K562 (cell line): ENCODE results near the gene TMEM63C. TPM values are rescaled to one million over a fixed set of nuclear protein-coding genes. Genes with fewer than 3 reads are reported as not detected.

Experiments
- ATAC-seq: fragments of 200-7000 bp; cut with Tn5 transposase; 3 replicates; pipeline ENCODE4 v1.9.1; 2020; ENCODE audit warnings: moderate library complexity
- BruUV-seq: library from RNA; stranded (reverse); fragments of 400-500 nt; replicated peaks from 2 replicates; lab custom pipeline; 2021; lab: Mats Ljungman, UMichigan
- CTCF ChIA-PET: fragments of 300-600 bp; formaldehyde crosslinking; extraction: SDS; loops from one replicate; lab custom pipeline; 2021; ENCODE audit warnings: low intra/inter-chr PET ratio; lab: Yijun Ruan, JAX
- POLR2A ChIA-PET: fragments of 300-600, 350-650 bp; sonication (Branson Sonifier 250); formaldehyde crosslinking; extraction: SDS; loops from one replicate; lab custom pipeline; 2021; ENCODE audit warnings: antibody characterized with exemption, inconsistent platforms; lab: Yijun Ruan, JAX
- DNase-seq, 4 experiments: peaks; one replicate each; pipeline versions ENCODE4 v3.0.0 to v3.0.0-alpha.2; 2011 to 2018; ENCODE audit warnings: low spot score in 3 of 4, mixed read lengths in 3 of 4; ENCODE audit errors: extremely low read depth in 1 of 4
- FAIRE-seq: peaks from 2 replicates; lab custom pipeline; 2011; peaks lifted over from hg19 to GRCh38; lab: Jason Lieb, UNC
- H2AFZ ChIP-seq: 2 replicates; pipeline ENCODE4 v1.6.0; 2011; ENCODE audit warnings: low read depth, low read length, control low read depth, inconsistent platforms
- H3K27ac ChIP-seq: fragments of 200-600 bp; 3 replicates; pipeline ENCODE4 v1.8.0; 2011; ENCODE audit warnings: low read depth, mild to moderate bottlenecking, control low read depth, inconsistent platforms, low read length, moderate library complexity, mixed read lengths; ENCODE audit errors: extremely low read depth
- H3K27me3 ChIP-seq, 2 experiments: fragments of 300-600 bp in 1 of 2; 2 replicates in 1 of 2; 3 replicates in 1 of 2; pipeline versions ENCODE4 v1.6.0 to v1.8.0; 2011; ENCODE audit warnings: inconsistent platforms in 2 of 2, low read length in 2 of 2, mild to moderate bottlenecking in 1 of 2, mixed read lengths in 1 of 2, moderate library complexity in 1 of 2; ENCODE audit not compliant: control insufficient read depth in 2 of 2, insufficient read depth in 2 of 2
- H3K36me3 ChIP-seq: fragments of 300-600 bp; 3 replicates; pipeline ENCODE4 v1.8.0; 2011; ENCODE audit warnings: mild to moderate bottlenecking, low read length, inconsistent platforms; ENCODE audit not compliant: control insufficient read depth, insufficient read depth
- H3K4me1 ChIP-seq, 2 experiments: fragments of 200-600 bp in 1 of 2; replicated peaks in 1 of 2; 2 replicates in 1 of 2; 3 replicates in 1 of 2; pipeline versions ENCODE4 v1.5.1 to v1.8.0; 2011; ENCODE audit warnings: inconsistent platforms in 2 of 2, low read length in 2 of 2, mild to moderate bottlenecking in 1 of 2, mixed read lengths in 1 of 2, moderate library complexity in 1 of 2; ENCODE audit not compliant: control insufficient read depth in 2 of 2, insufficient read depth in 2 of 2
- H3K4me2 ChIP-seq: 2 replicates; pipeline ENCODE4 v1.6.1; 2011; ENCODE audit warnings: low read length, control low read depth, inconsistent platforms, mixed read lengths; ENCODE audit not compliant: insufficient read depth
- H3K4me3 ChIP-seq: fragments of 200-600 bp; sonication (generic), shearing (Covaris generic); 2 replicates; pipeline ENCODE4 v1.5.1; 2016; ENCODE audit warnings: control low read depth, inconsistent platforms
- H3K79me2 ChIP-seq: fragments of 200-600 bp; 3 replicates; pipeline ENCODE4 v1.8.0; 2011; ENCODE audit warnings: low read length, inconsistent platforms; ENCODE audit not compliant: control insufficient read depth, insufficient read depth
- H3K9ac ChIP-seq, 2 experiments: 2 replicates each; pipeline versions ENCODE4 v1.6.0 to v1.6.1; 2011; ENCODE audit warnings: low read depth in 2 of 2, low read length in 2 of 2, control low read depth in 1 of 2, inconsistent platforms in 1 of 2, mild to moderate bottlenecking in 1 of 2, mixed read lengths in 1 of 2; ENCODE audit not compliant: insufficient read depth in 1 of 2
- H3K9me1 ChIP-seq: one replicate; pipeline ENCODE4 v1.6.0; 2011; ENCODE audit warnings: inconsistent platforms, mild to moderate bottlenecking, low read length, moderate library complexity; ENCODE audit not compliant: control insufficient read depth, insufficient read depth
- H3K9me3 ChIP-seq: replicated peaks from 2 replicates; pipeline ENCODE4 v1.5.1; 2011; ENCODE audit warnings: low read depth, low read length, inconsistent platforms; ENCODE audit not compliant: control insufficient read depth, insufficient read depth
- H4K20me1 ChIP-seq: replicated peaks from 2 replicates; pipeline ENCODE4 v1.6.1; 2011; ENCODE audit warnings: low read length, inconsistent platforms, mixed read lengths; ENCODE audit not compliant: control insufficient read depth, insufficient read depth
- BDP1 ChIP-seq: IDR thresholded peaks from 3 replicates; pipeline ENCODE4 v1.6.1; 2011; ENCODE audit not compliant: insufficient read length, insufficient read depth
- CBX1 ChIP-seq: sonication (generic); IDR thresholded peaks from 2 replicates; pipeline ENCODE4 v1.6.1; 2016; ENCODE audit warnings: antibody characterized with exemption, low read depth, mild to moderate bottlenecking
- COPS2 ChIP-seq: fragments of 450-650 bp; conservative IDR thresholded peaks from 2 replicates; pipeline ENCODE4 v1.6.1; 2016; ENCODE audit warnings: mild to moderate bottlenecking, moderate library complexity
- ETV5 ChIP-seq: sonication (generic); formaldehyde crosslinking; IDR thresholded peaks from 2 replicates; pipeline ENCODE4 v1.4.0; 2020; ENCODE audit warnings: low read depth, mild to moderate bottlenecking, missing genetic modification reagents
- EZH2 ChIP-seq: IDR thresholded peaks from 2 replicates; pipeline ENCODE4 v1.6.1; 2012; ENCODE audit warnings: low read depth, mild to moderate bottlenecking, inconsistent platforms, low read length, borderline replicate concordance
- HNRNPLL ChIP-seq: fragments of 200-400 bp; formaldehyde crosslinking; IDR thresholded peaks from 2 replicates; pipeline ENCODE4 v1.6.1; 2017; ENCODE audit warnings: low read length, low read depth, mild to moderate bottlenecking; ENCODE audit not compliant: poor library complexity, severe bottlenecking
- MBD2 ChIP-seq: sonication (generic); IDR thresholded peaks from 2 replicates; pipeline ENCODE4 v1.6.1; 2016; ENCODE audit warnings: low read depth, borderline replicate concordance
- MEIS2 ChIP-seq: fragments of 450-650 bp; IDR thresholded peaks from 2 replicates; pipeline ENCODE4 v1.6.1; 2014; ENCODE audit warnings: mild to moderate bottlenecking; ENCODE audit not compliant: partially characterized antibody
- NR2F6 ChIP-seq: fragments of 450-650 bp; formaldehyde crosslinking; IDR thresholded peaks from 2 replicates; pipeline ENCODE4 v1.4.0; 2020; ENCODE audit warnings: mild to moderate bottlenecking
- ZNF133 ChIP-seq: fragments of 250-450 bp; sonication (Bioruptor Pico); IDR thresholded peaks from 2 replicates; pipeline ENCODE4 v1.4.0; 2020; ENCODE audit warnings: mild to moderate bottlenecking
- ZNF212 ChIP-seq: fragments of 450-650 bp; formaldehyde crosslinking; IDR thresholded peaks from 2 replicates; pipeline ENCODE4 v1.4.0; 2020; ENCODE audit warnings: mild to moderate bottlenecking
- ZNF354B ChIP-seq: fragments of 250-450 bp; sonication (Bioruptor Pico); IDR thresholded peaks from 2 replicates; pipeline ENCODE4 v1.4.0; 2020
- ZNF764 ChIP-seq: fragments of 250-450 bp; sonication (Bioruptor Pico); IDR thresholded peaks from 2 replicates; pipeline ENCODE4 v1.4.0; 2020; ENCODE audit warnings: low read depth, mild to moderate bottlenecking, moderate library complexity
- WGBS: fragments of 100-300 bp; shearing (Covaris generic); methylation state at CpG from one replicate; pipeline ENCODE4 v1.1.6; 2016; ENCODE audit warnings: low coverage, mixed read lengths; ENCODE audit not compliant: insufficient coverage; ENCODE audit errors: missing lambda C conversion rate; 5-methylcytosine and 5-hydroxymethylcytosine counted together
- in situ Hi-C: fragments of 300-500 bp; cut with MboI; formaldehyde crosslinking; loops from 4 replicates; pipeline ENCODE4 v1.15.0; 2018; ENCODE audit warnings: inconsistent platforms, mixed read lengths
- intact Hi-C: fragments of 100-400 bp; cut with micrococcal nuclease; formaldehyde crosslinking; loops from 2 replicates; pipeline ENCODE4 v1.14.2; 2022
- polyA plus RNA-seq, 8 experiments: library from polyadenylated mRNA; depleted of rRNA in 4 of 8; stranded (reverse) in 5 of 8; unstranded in 3 of 8; fragments of >200 nt; fragmentation: Nextera tagmentation in 2 of 8; fragmentation: Illumina TruSeq in 1 of 8; extraction: Ambion mirVana in 2 of 8; extraction: Trizol in 1 of 8; gene quantifications; 2 replicates each; pipeline versions ENCODE4 v1.2.1 to v1.2.3, GENCODE V29; 2011 to 2014; ENCODE audit warnings: inconsistent platforms in 1 of 8, missing spikeins in 1 of 8
- total RNA-seq, 7 experiments: library from RNA; depleted of rRNA in 6 of 7; stranded (reverse); fragments of >200 nt in 6 of 7; fragmentation: Illumina TruSeq in 2 of 7; extraction: Trizol in 2 of 7; gene quantifications; 2 replicates each; pipeline versions ENCODE4 v1.2.1 to v1.2.3, GENCODE V29; 2011 to 2021; ENCODE audit warnings: low replicate concordance in 1 of 7
- TF ChIP-seq, protein P1 (sequence below): sonication (generic); formaldehyde crosslinking; IDR thresholded peaks from 2 replicates; pipeline ENCODE4 v1.5.0; 2020; ENCODE audit warnings: missing genetic modification reagents
- TF ChIP-seq, protein P2 (sequence below): fragments of 450-650 bp; IDR thresholded peaks from 2 replicates; pipeline ENCODE4 v1.6.1; 2018; ENCODE audit warnings: mild to moderate bottlenecking, low read depth; ENCODE audit not compliant: partially characterized antibody
- TF ChIP-seq, protein P3 (sequence below): fragments of 250-450 bp; sonication (Bioruptor Pico); IDR thresholded peaks from 2 replicates; pipeline ENCODE4 v1.5.0; 2021; ENCODE audit warnings: mild to moderate bottlenecking, moderate library complexity

The TMEM63C gene
- total and polyA plus RNA-seq, 9 of the 15 experiments (the other 6 are each of a cell fraction or from before 2014, with no cell fraction given) = 0.07 TPM; not detected in 8

DNA sequence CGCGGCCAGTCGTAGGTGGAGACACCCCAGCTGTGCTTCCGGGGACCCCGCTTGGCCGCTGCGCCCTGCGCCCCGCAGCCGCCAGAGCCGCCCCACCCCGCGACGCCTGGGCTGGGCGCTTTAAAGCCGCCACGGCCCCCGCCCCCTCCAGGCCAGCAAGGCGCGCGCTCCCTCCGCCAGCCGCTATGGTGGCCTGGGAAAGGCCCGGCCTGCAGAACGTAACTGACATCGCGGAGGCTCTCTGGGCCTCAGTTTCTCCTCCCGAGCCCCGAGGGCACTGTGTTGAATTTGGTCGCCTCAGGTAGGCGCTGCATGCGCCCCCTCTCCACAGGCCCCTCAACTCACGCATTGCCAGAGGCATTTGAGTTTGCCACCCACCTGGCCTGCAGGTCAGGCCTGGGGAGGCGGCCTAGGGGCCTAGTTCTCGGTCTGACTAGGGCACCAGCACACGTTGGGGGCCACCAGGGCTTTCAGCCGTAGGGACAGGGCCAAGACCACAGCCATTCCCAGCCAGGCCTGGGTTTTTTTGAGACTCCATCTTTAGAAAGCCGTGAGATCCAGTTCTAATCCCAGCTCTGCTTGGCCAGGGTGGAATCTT lies 89.6 kb downstream of the TMEM63C start, which contains the start of gene NGB (continued):
- no peak for TF ChIP-seq CBX1
- TF ChIP-seq, protein P1, sequence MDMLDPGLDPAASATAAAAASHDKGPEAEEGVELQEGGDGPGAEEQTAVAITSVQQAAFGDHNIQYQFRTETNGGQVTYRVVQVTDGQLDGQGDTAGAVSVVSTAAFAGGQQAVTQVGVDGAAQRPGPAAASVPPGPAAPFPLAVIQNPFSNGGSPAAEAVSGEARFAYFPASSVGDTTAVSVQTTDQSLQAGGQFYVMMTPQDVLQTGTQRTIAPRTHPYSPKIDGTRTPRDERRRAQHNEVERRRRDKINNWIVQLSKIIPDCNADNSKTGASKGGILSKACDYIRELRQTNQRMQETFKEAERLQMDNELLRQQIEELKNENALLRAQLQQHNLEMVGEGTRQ (CRISPR knock-in tag) = no peak
- no peak for TF ChIP-seq EZH2

DNA sequence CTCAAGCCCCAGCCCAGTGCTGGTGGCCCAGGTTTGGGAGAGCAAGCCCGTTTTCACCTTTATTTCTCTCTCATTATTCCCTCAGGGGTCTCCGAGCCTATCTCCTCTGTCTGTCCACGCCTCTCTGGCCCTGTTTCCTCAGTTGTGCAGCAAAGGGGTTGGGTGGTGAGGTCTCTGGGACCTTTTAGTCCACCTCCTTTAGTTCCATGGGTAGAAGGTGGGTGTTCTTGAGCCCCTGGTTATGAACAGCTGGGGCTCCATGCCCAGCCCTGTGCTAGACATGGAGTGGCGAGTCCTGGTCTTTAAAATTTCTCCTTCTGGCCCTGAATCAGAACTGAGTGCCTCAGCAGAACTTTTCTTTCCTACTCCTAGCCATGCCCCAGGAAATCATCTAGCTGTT lies 90.7 kb downstream of the TMEM63C start:
- DNase-seq (no peak), FAIRE-seq (no peak), ATAC-seq (no peak)
- CTCF ChIA-PET = no interaction called here
- H3K4me1 ChIP-seq = peaks cover 0 to 14% of the 10 kb centered on the region in 2 experiments; a peak in 2 of 5 replicates
- intact Hi-C loops = no loop called here
- no TSS peak for BruUV-seq
- peaks cover 0 to 17% of the 10 kb centered on the region in 2 experiments; a peak in 2 of 5 replicates for H3K27me3 ChIP-seq
- no peak overlapping the region for H3K4me2 ChIP-seq
- no peaks in the 10 kb centered on the region for H3K36me3 ChIP-seq
- H3K9me1 ChIP-seq = no peaks in the 10 kb centered on the region
- no peaks in the 10 kb centered on the region for H3K9me3 ChIP-seq
- in situ Hi-C loops = no loop called here
- POLR2A ChIA-PET = no interaction called here
- 15% methylated on average over 4 of the region's 4 CpGs for WGBS
- H3K27ac ChIP-seq = no peak overlapping the region
- no peaks in the 10 kb centered on the region for H3K79me2 ChIP-seq
- no peak overlapping the region for H3K4me3 ChIP-seq
- H4K20me1 ChIP-seq = no peaks in the 10 kb centered on the region
- H3K9ac ChIP-seq = no peak overlapping the region
- H2AFZ ChIP-seq = no peak overlapping the region
- TF ChIP-seq, protein P2, sequence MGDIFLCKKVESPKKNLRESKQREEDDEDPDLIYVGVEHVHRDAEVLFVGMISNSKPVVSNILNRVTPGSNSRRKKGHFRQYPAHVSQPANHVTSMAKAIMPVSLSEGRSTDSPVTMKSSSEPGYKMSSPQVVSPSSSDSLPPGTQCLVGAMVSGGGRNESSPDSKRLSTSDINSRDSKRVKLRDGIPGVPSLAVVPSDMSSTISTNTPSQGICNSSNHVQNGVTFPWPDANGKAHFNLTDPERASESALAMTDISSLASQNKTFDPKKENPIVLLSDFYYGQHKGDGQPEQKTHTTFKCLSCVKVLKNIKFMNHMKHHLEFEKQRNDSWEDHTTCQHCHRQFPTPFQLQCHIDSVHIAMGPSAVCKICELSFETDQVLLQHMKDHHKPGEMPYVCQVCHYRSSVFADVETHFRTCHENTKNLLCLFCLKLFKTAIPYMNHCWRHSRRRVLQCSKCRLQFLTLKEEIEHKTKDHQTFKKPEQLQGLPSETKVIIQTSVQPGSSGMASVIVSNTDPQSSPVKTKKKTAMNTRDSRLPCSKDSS = no peak
- TF ChIP-seq NR2F6 (CRISPR knock-in tag) (no peak), MEIS2 (no peak), MBD2 (no peak), BDP1 (no peak), ZNF212 (CRISPR knock-in tag) (no peak), COPS2 (no peak), ZNF764 (no peak), ZNF354B (no peak), HNRNPLL (no peak), ETV5 (CRISPR knock-in tag) (no peak), ZNF133 (CRISPR knock-in tag) (no peak)
- TF ChIP-seq, protein P3, sequence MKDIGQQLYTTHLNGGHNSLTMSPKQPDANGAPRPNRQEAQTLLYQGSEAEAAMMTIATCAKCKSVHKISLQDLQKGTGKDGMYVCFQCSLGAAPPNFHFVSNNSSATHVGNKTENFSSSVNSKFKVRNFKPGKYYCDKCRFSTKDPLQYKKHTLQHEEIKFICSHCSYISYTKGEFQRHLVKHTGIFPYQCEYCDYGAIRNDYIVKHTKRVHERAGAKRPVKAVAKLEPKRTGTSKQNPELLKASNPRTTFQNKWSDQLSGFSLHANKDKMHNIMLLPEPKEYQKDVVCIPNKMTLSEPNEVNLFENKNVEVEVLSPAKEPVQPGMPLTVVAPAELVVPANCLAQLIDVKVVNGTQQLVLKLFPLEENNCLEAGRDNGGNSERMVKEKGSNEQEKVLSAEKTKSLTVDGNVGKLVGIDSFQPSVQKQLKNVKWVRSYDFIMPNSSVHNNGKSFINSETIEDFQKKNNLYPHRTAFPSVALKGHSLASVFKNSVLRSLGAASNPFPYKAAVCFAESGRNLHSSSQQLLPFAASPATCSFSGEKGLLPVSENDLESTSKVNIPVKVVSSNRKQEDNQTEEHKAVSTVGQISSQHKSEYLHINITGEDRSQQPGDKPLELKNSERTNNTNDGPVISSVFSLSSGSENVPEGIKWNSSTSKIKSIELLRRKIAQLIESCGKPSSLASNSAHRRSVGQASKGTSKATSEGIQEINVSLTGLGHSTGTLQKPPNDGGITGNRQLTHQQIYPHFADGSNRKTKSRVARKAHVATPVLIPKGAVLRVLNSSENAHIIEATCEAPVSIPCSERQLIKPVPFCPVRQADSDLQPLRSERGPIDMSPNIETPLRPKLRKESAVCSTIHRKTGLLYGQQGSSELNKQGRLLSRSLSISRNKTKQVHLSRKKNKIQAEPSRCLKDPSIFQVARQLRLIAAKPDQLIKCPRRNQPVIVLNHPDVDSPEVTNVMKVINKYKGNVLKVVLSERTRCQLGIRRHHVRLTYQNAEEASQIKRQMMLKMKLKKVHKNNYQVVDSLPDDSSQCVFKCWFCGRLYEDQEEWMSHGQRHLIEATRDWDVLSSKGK = no peak
